IPS DF 6.9 (cell line): ENCODE results near the gene TXNIP.

Experiments
- DNase-seq: peaks from one replicate; pipeline ENCODE4 v3.0.0-alpha.2; 2013; ENCODE audit warnings: low read depth, low spot score
- H3K27ac ChIP-seq: one replicate; pipeline ENCODE4 v1.5.1; 2013; ENCODE audit warnings: low read length, control low read depth
- H3K27me3 ChIP-seq: 2 replicates; pipeline ENCODE4 v1.6.1; 2013; ENCODE audit warnings: mild to moderate bottlenecking, low read length; ENCODE audit not compliant: control insufficient read depth, insufficient read depth
- H3K36me3 ChIP-seq: 2 replicates; pipeline ENCODE4 v1.6.1; 2013; ENCODE audit warnings: low read length; ENCODE audit not compliant: control insufficient read depth, insufficient read depth
- H3K4me1 ChIP-seq: 2 replicates; pipeline ENCODE4 v1.6.1; 2013; ENCODE audit warnings: low read length; ENCODE audit not compliant: control insufficient read depth, insufficient read depth
- H3K4me3 ChIP-seq: 2 replicates; pipeline ENCODE4 v1.5.1; 2013; ENCODE audit warnings: mild to moderate bottlenecking, low read length
- H3K9me3 ChIP-seq: 2 replicates; pipeline ENCODE4 v1.6.1; 2013; ENCODE audit warnings: low read length, inconsistent platforms; ENCODE audit not compliant: control insufficient read depth, insufficient read depth
- WGBS: extraction: QIAGEN DNeasy Blood & Tissue Kit; methylation state at CpG from one replicate; pipeline ENCODE4 v1.1.7; 2013; ENCODE audit warnings: mixed read lengths, missing lambda C conversion rate; ENCODE audit not compliant: insufficient read length, insufficient coverage; 5-methylcytosine and 5-hydroxymethylcytosine counted together

Gene TXNIP

GRCh38 chr1:145956361-145956760 is 40.0 kb downstream of the TXNIP start:
- no peak overlapping the region for H3K27ac ChIP-seq

GRCh38 chr1:145955436-145955835 is 40.9 kb downstream of the TXNIP start:
- Histone ChIP-seq H3K36me3 (no peaks in the 10 kb centered on the region), H3K9me3 (no peaks in the 10 kb centered on the region), H3K27me3 (peaks cover 10% of the 10 kb centered on the region; the same call in 1 of the 2 replicates), H3K27ac (no peak overlapping the region), H3K4me3 (no peak overlapping the region), H3K4me1 (peaks cover 2% of the 10 kb centered on the region; the same call in 1 of the 2 replicates)
- DNase-seq: no peak
- no CpG with 5 or more reads among the region's 2 CpGs for WGBS

More at GRCh38 chr1:145956361-145956760, 40.0 kb downstream of the TXNIP start:
- no peak for DNase-seq
- no peaks in the 10 kb centered on the region for H3K36me3 ChIP-seq
- no peak overlapping the region for H3K4me3 ChIP-seq
- no peaks in the 10 kb centered on the region for H3K4me1 ChIP-seq
- H3K27me3 ChIP-seq: peaks cover 10% of the 10 kb centered on the region; the same call in 1 of the 2 replicates
- H3K9me3 ChIP-seq: no peaks in the 10 kb centered on the region

- DNase-seq: no peak
- Histone ChIP-seq H3K27me3 (peaks cover 2% of the 10 kb centered on the region; the same call in 1 of the 2 replicates), H3K27ac (no peak overlapping the region), H3K9me3 (no peaks in the 10 kb centered on the region), H3K4me1 (peaks cover 2% of the 10 kb centered on the region; the same call in 1 of the 2 replicates), H3K4me3 (no peak overlapping the region), H3K36me3 (no peaks in the 10 kb centered on the region)
- WGBS: no CpG with 5 or more reads among the region's 6 CpGs
Measured at GRCh38 chr1:145953861-145954260, 42.5 kb downstream of the TXNIP start.

- no peak for DNase-seq
- WGBS: no CpG with 5 or more reads among the region's 3 CpGs
- H3K4me3 ChIP-seq: no peak overlapping the region
- H3K27ac ChIP-seq: no peak overlapping the region
- peaks cover 2% of the 10 kb centered on the region; the same call in 1 of the 2 replicates for H3K4me1 ChIP-seq
- H3K27me3 ChIP-seq: peaks cover 2% of the 10 kb centered on the region; the same call in 1 of the 2 replicates
- H3K9me3 ChIP-seq: no peaks in the 10 kb centered on the region
- H3K36me3 ChIP-seq: no peaks in the 10 kb centered on the region
Measured at GRCh38 chr1:145952903-145953302, 43.5 kb downstream of the TXNIP start.

- Histone ChIP-seq H3K27me3 (peaks cover 2% of the 10 kb centered on the region; the same call in 1 of the 2 replicates), H3K9me3 (no peaks in the 10 kb centered on the region), H3K4me1 (peaks cover 2% of the 10 kb centered on the region; the same call in 1 of the 2 replicates), H3K27ac (no peak overlapping the region), H3K4me3 (no peak overlapping the region), H3K36me3 (no peaks in the 10 kb centered on the region)
- DNase-seq: no peak
- no CpG with 5 or more reads among the region's 1 CpG for WGBS
Measured at GRCh38 chr1:145951526-145951925, 44.9 kb downstream of the TXNIP start.

GRCh38 chr1:145949219-145949618 is 47.2 kb downstream of the TXNIP start:
- no peaks in the 10 kb centered on the region for H3K36me3 ChIP-seq
- H3K4me1 ChIP-seq: peaks cover 2% of the 10 kb centered on the region; the same call in 1 of the 2 replicates
- DNase-seq: no peak
- no CpG with 5 or more reads among the region's 4 CpGs for WGBS
- no peaks in the 10 kb centered on the region for H3K9me3 ChIP-seq
- no peak overlapping the region for H3K4me3 ChIP-seq
- H3K27ac ChIP-seq: no peak overlapping the region
- H3K27me3 ChIP-seq: no peaks in the 10 kb centered on the region

- Histone ChIP-seq H3K27ac (no peak overlapping the region), H3K4me1 (peaks cover 2% of the 10 kb centered on the region; the same call in 1 of the 2 replicates), H3K9me3 (no peaks in the 10 kb centered on the region), H3K27me3 (no peaks in the 10 kb centered on the region), H3K36me3 (no peaks in the 10 kb centered on the region), H3K4me3 (no peak overlapping the region)
- DNase-seq: no peak
- no CpG with 5 or more reads among the region's 4 CpGs for WGBS
Measured at GRCh38 chr1:145947551-145947950, 48.8 kb downstream of the TXNIP start.

GRCh38 chr1:145946477-145946986 is 49.8 kb downstream of the TXNIP start:
- Histone ChIP-seq H3K9me3 (no peaks in the 10 kb centered on the region), H3K4me3 (no peak overlapping the region), H3K27ac (no peak overlapping the region), H3K4me1 (peaks cover 2% of the 10 kb centered on the region; the same call in 1 of the 2 replicates), H3K36me3 (no peaks in the 10 kb centered on the region), H3K27me3 (no peaks in the 10 kb centered on the region)
- no CpG with 5 or more reads among the region's 4 CpGs for WGBS
- no peak for DNase-seq

- no peak overlapping the region for H3K27ac ChIP-seq
- no peaks in the 10 kb centered on the region; the same call in 1 of the 2 replicates for H3K4me1 ChIP-seq
- DNase-seq: no peak
- H3K9me3 ChIP-seq: no peaks in the 10 kb centered on the region
- H3K36me3 ChIP-seq: no peaks in the 10 kb centered on the region
- no peaks in the 10 kb centered on the region for H3K27me3 ChIP-seq
- H3K4me3 ChIP-seq: no peak overlapping the region
- no CpG with 5 or more reads among the region's 3 CpGs for WGBS
Measured at GRCh38 chr1:145944532-145944931, 51.8 kb downstream of the TXNIP start.

GRCh38 chr1:145942871-145943270 is 53.5 kb downstream of the TXNIP start:
- Histone ChIP-seq H3K9me3 (no peaks in the 10 kb centered on the region), H3K27ac (no peak overlapping the region), H3K27me3 (no peaks in the 10 kb centered on the region), H3K4me1 (no peaks in the 10 kb centered on the region; the same call in 1 of the 2 replicates), H3K4me3 (no peak overlapping the region), H3K36me3 (no peaks in the 10 kb centered on the region)
- no peak for DNase-seq
- no CpG with 5 or more reads among the region's 6 CpGs for WGBS
